H1 (cell line): ENCODE data around the gene MAPKAP1. TPM values are rescaled to one million over a fixed set of nuclear protein-coding genes. Genes with fewer than 3 reads are reported as not detected.

Experiments
- BRCA1 ChIP-seq: IDR thresholded peaks from 2 replicates; pipeline ENCODE4 v1.6.1; 2012; ENCODE audit warnings: low read depth, low read length, improper control_type of control experiment
- MAFK ChIP-seq: IDR thresholded peaks from 2 replicates; pipeline ENCODE4 v1.6.1; 2012; ENCODE audit warnings: low read depth, mild to moderate bottlenecking, improper control_type of control experiment, low read length
- RFX5 ChIP-seq: IDR thresholded peaks from 2 replicates; pipeline ENCODE4 v1.6.1; 2011; ENCODE audit warnings: low read depth, low read length, improper control_type of control experiment, borderline replicate concordance
- SAP30 ChIP-seq: fragments of 300-600 bp; sonication (generic); IDR thresholded peaks from 2 replicates; pipeline ENCODE4 v1.7.1; 2012; ENCODE audit warnings: low read length, moderate library complexity, mild to moderate bottlenecking, inconsistent platforms; ENCODE audit not compliant: insufficient read depth, insufficient replicate concordance
- polyA plus RNA-seq, 7 experiments: library from polyadenylated mRNA; depleted of rRNA in 3 of 7; stranded (reverse) in 5 of 7; unstranded in 2 of 7; fragments of >200 nt in 5 of 7; fragments of 200-250 nt in 2 of 7; gene quantifications; 1 replicate in 5 of 7; 2 replicates in 1 of 7; 4 replicates in 1 of 7; pipeline versions ENCODE4 v1.2.1 to v1.2.3, GENCODE V29; 2011 to 2013; ENCODE audit warnings: missing spikeins in 2 of 7, mixed read lengths in 2 of 7
- total RNA-seq: library from RNA; stranded (reverse); fragmentation: NEBNext Ultra II Directional; extraction: Animal tissue kit (Norgen Biotek cat#: 25700); gene quantifications from 2 replicates; pipeline ENCODE4 v1.2.1, GENCODE V29; 2021
- TF ChIP-seq, protein P1 (sequence below): fragments of 300-600 bp; sonication (generic); IDR thresholded peaks from 2 replicates; pipeline ENCODE4 v1.7.1; 2012; ENCODE audit warnings: low read length, moderate library complexity, mild to moderate bottlenecking, inconsistent platforms; ENCODE audit not compliant: insufficient replicate concordance
- TF ChIP-seq, protein P2 (sequence below): IDR thresholded peaks from 2 replicates; pipeline ENCODE4 v1.6.1; 2012; ENCODE audit warnings: low read length, inconsistent platforms

MAPKAP1 gene
- total and polyA plus RNA-seq, 2 of the 8 experiments (the other 6 are each of a cell fraction or from before 2014, with no cell fraction given), result 79.2 to 140 TPM

GRCh38 chr9:125745018-125745417 lies 38.0 kb upstream of the MAPKAP1 start (continued):
- TF ChIP-seq, protein P1, sequence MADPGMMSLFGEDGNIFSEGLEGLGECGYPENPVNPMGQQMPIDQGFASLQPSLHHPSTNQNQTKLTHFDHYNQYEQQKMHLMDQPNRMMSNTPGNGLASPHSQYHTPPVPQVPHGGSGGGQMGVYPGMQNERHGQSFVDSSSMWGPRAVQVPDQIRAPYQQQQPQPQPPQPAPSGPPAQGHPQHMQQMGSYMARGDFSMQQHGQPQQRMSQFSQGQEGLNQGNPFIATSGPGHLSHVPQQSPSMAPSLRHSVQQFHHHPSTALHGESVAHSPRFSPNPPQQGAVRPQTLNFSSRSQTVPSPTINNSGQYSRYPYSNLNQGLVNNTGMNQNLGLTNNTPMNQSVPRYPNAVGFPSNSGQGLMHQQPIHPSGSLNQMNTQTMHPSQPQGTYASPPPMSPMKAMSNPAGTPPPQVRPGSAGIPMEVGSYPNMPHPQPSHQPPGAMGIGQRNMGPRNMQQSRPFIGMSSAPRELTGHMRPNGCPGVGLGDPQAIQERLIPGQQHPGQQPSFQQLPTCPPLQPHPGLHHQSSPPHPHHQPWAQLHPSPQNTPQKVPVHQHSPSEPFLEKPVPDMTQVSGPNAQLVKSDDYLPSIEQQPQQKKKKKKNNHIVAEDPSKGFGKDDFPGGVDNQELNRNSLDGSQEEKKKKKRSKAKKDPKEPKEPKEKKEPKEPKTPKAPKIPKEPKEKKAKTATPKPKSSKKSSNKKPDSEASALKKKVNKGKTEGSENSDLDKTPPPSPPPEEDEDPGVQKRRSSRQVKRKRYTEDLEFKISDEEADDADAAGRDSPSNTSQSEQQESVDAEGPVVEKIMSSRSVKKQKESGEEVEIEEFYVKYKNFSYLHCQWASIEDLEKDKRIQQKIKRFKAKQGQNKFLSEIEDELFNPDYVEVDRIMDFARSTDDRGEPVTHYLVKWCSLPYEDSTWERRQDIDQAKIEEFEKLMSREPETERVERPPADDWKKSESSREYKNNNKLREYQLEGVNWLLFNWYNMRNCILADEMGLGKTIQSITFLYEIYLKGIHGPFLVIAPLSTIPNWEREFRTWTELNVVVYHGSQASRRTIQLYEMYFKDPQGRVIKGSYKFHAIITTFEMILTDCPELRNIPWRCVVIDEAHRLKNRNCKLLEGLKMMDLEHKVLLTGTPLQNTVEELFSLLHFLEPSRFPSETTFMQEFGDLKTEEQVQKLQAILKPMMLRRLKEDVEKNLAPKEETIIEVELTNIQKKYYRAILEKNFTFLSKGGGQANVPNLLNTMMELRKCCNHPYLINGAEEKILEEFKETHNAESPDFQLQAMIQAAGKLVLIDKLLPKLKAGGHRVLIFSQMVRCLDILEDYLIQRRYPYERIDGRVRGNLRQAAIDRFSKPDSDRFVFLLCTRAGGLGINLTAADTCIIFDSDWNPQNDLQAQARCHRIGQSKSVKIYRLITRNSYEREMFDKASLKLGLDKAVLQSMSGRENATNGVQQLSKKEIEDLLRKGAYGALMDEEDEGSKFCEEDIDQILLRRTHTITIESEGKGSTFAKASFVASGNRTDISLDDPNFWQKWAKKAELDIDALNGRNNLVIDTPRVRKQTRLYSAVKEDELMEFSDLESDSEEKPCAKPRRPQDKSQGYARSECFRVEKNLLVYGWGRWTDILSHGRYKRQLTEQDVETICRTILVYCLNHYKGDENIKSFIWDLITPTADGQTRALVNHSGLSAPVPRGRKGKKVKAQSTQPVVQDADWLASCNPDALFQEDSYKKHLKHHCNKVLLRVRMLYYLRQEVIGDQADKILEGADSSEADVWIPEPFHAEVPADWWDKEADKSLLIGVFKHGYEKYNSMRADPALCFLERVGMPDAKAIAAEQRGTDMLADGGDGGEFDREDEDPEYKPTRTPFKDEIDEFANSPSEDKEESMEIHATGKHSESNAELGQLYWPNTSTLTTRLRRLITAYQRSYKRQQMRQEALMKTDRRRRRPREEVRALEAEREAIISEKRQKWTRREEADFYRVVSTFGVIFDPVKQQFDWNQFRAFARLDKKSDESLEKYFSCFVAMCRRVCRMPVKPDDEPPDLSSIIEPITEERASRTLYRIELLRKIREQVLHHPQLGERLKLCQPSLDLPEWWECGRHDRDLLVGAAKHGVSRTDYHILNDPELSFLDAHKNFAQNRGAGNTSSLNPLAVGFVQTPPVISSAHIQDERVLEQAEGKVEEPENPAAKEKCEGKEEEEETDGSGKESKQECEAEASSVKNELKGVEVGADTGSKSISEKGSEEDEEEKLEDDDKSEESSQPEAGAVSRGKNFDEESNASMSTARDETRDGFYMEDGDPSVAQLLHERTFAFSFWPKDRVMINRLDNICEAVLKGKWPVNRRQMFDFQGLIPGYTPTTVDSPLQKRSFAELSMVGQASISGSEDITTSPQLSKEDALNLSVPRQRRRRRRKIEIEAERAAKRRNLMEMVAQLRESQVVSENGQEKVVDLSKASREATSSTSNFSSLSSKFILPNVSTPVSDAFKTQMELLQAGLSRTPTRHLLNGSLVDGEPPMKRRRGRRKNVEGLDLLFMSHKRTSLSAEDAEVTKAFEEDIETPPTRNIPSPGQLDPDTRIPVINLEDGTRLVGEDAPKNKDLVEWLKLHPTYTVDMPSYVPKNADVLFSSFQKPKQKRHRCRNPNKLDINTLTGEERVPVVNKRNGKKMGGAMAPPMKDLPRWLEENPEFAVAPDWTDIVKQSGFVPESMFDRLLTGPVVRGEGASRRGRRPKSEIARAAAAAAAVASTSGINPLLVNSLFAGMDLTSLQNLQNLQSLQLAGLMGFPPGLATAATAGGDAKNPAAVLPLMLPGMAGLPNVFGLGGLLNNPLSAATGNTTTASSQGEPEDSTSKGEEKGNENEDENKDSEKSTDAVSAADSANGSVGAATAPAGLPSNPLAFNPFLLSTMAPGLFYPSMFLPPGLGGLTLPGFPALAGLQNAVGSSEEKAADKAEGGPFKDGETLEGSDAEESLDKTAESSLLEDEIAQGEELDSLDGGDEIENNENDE, result no peak
- TF ChIP-seq MAFK (no peak), RFX5 (no peak), BRCA1 (no peak), SAP30 (no peak)
- TF ChIP-seq, protein P2, sequence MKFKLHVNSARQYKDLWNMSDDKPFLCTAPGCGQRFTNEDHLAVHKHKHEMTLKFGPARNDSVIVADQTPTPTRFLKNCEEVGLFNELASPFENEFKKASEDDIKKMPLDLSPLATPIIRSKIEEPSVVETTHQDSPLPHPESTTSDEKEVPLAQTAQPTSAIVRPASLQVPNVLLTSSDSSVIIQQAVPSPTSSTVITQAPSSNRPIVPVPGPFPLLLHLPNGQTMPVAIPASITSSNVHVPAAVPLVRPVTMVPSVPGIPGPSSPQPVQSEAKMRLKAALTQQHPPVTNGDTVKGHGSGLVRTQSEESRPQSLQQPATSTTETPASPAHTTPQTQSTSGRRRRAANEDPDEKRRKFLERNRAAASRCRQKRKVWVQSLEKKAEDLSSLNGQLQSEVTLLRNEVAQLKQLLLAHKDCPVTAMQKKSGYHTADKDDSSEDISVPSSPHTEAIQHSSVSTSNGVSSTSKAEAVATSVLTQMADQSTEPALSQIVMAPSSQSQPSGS, result no peak
